ENCODE measurements around the gene ANKS1A.

ANKS1A gene

GRCh38 chr6:34926655-34927054 lies 37.6 kb downstream of the ANKS1A start:
- no peak overlapping the region for H3K9ac ChIP-seq (ENCODE audit: low read length)

GRCh38 chr6:34928220-34928619 lies 39.2 kb downstream of the ANKS1A start:
- no peak for DNase-seq
- no peak overlapping the region for H3K4me2 ChIP-seq (ENCODE audit: low read depth, low read length)
- H2AFZ ChIP-seq (ENCODE audit: low read length), result no peak overlapping the region
- no peak overlapping the region for H3K9ac ChIP-seq (ENCODE audit: low read length)
- H3K27me3 ChIP-seq (replicated peaks; ENCODE audit: insufficient read depth, low read length), result no peaks in the 10 kb centered on the region
- no peaks in the 10 kb centered on the region for H3K36me3 ChIP-seq (replicated peaks; ENCODE audit: insufficient read depth, low read length)
- TF ChIP-seq CTCF (IDR thresholded peaks at IDR 0.05; ENCODE audit: low read length) (no peak), EZH2phosphoT487 (IDR thresholded peaks at IDR 0.05; ENCODE audit: low read length) (no peak), EZH2 (optimal IDR thresholded peaks at IDR 0.05; ENCODE audit: low read depth, low read length) (no peak)
- no peaks in the 10 kb centered on the region for H3K79me2 ChIP-seq (ENCODE audit: low read length)
- H3K27ac ChIP-seq (ENCODE audit: low read length), result no peak overlapping the region
- H4K20me1 ChIP-seq (ENCODE audit: insufficient read depth, low read length), result no peaks in the 10 kb centered on the region; the same call in none of the 2 replicates
- H3K9me3 ChIP-seq (replicated peaks; ENCODE audit: insufficient read depth, low read length), result no peaks in the 10 kb centered on the region
- H3K9me2 ChIP-seq (replicated peaks; ENCODE audit: insufficient read depth, low read length), result no peaks in the 10 kb centered on the region
- no peaks in the 10 kb centered on the region for H3F3A ChIP-seq (ENCODE audit: insufficient read depth, low read length)
- H3K4me1 ChIP-seq (ENCODE audit: low read length), result no peaks in the 10 kb centered on the region
- no peak overlapping the region for H3K4me3 ChIP-seq (ENCODE audit: low read length)

More at GRCh38 chr6:34926655-34927054, 37.6 kb downstream of the ANKS1A start:
- Histone ChIP-seq H3K4me3 (ENCODE audit: low read length) (no peak overlapping the region), H4K20me1 (ENCODE audit: insufficient read depth, low read length) (no peaks in the 10 kb centered on the region; the same call in none of the 2 replicates), H3K27me3 (replicated peaks; ENCODE audit: insufficient read depth, low read length) (no peaks in the 10 kb centered on the region), H3K4me2 (ENCODE audit: low read depth, low read length) (no peak overlapping the region), H3K27ac (ENCODE audit: low read length) (no peak overlapping the region), H3K9me2 (replicated peaks; ENCODE audit: insufficient read depth, low read length) (no peaks in the 10 kb centered on the region), H3F3A (ENCODE audit: insufficient read depth, low read length) (no peaks in the 10 kb centered on the region), H3K9me3 (replicated peaks; ENCODE audit: insufficient read depth, low read length) (no peaks in the 10 kb centered on the region), H3K36me3 (replicated peaks; ENCODE audit: insufficient read depth, low read length) (no peaks in the 10 kb centered on the region), H2AFZ (ENCODE audit: low read length) (no peak overlapping the region), H3K79me2 (ENCODE audit: low read length) (no peaks in the 10 kb centered on the region), H3K4me1 (ENCODE audit: low read length) (no peaks in the 10 kb centered on the region)
- no peak for TF ChIP-seq EZH2 (optimal IDR thresholded peaks at IDR 0.05; ENCODE audit: low read depth, low read length)
- no peak for TF ChIP-seq CTCF (IDR thresholded peaks at IDR 0.05; ENCODE audit: low read length)
- TF ChIP-seq EZH2phosphoT487 (IDR thresholded peaks at IDR 0.05; ENCODE audit: low read length), result no peak
- DNase-seq, result no peak

- no peak for TF ChIP-seq EZH2 (optimal IDR thresholded peaks at IDR 0.05; ENCODE audit: low read depth, low read length)
- no peak for TF ChIP-seq CTCF (IDR thresholded peaks at IDR 0.05; ENCODE audit: low read length)
- no peak for TF ChIP-seq EZH2phosphoT487 (IDR thresholded peaks at IDR 0.05; ENCODE audit: low read length)
- Histone ChIP-seq H3K27me3 (replicated peaks; ENCODE audit: insufficient read depth, low read length) (no peaks in the 10 kb centered on the region), H3K4me1 (ENCODE audit: low read length) (no peaks in the 10 kb centered on the region), H4K20me1 (ENCODE audit: insufficient read depth, low read length) (no peaks in the 10 kb centered on the region; the same call in none of the 2 replicates), H3K9ac (ENCODE audit: low read length) (no peak overlapping the region), H2AFZ (ENCODE audit: low read length) (no peak overlapping the region), H3K4me3 (ENCODE audit: low read length) (no peak overlapping the region), H3K36me3 (replicated peaks; ENCODE audit: insufficient read depth, low read length) (no peaks in the 10 kb centered on the region), H3K9me3 (replicated peaks; ENCODE audit: insufficient read depth, low read length) (no peaks in the 10 kb centered on the region), H3F3A (ENCODE audit: insufficient read depth, low read length) (no peaks in the 10 kb centered on the region), H3K79me2 (ENCODE audit: low read length) (no peaks in the 10 kb centered on the region), H3K4me2 (ENCODE audit: low read depth, low read length) (no peak overlapping the region), H3K27ac (ENCODE audit: low read length) (no peak overlapping the region), H3K9me2 (replicated peaks; ENCODE audit: insufficient read depth, low read length) (no peaks in the 10 kb centered on the region)
- no peak for DNase-seq
These were observed 39.6 kb downstream of the ANKS1A start for GRCh38 chr6:34928695-34929094.

All from MM.1S (cell line).